Measurements from ENCODE around the gene KCNJ4.

GRCh38 chr22:38423512-38424503, 31.2 kb downstream of the KCNJ4 start:
- no peak for TF ChIP-seq CTCF (IDR thresholded peaks at IDR 0.05)
- peak; percentile 19 to 38 for TF ChIP-seq POLR2A (IDR thresholded peaks at IDR 0.05)

Data from Peyer's patch (tissue), 4 donors.